Type B pancreatic cell (in vitro differentiated cells): Measurements from ENCODE around the gene LCAT. TPM values are rescaled to one million over a fixed set of nuclear protein-coding genes. Genes with fewer than 3 reads are reported as not detected.

Experiments
- DNase-seq: peaks from one replicate; pipeline ENCODE4 v3.0.0; 2021; ENCODE audit warnings: mixed read lengths; ENCODE audit not compliant: unreplicated experiment; ENCODE audit errors: extremely low spot score
- H3K27ac Mint-ChIP-seq: 2 replicates; pipeline ENCODE4 v1.8.0; 2021; ENCODE audit warnings: mild to moderate bottlenecking, mixed read lengths
- H3K27me3 Mint-ChIP-seq: 2 replicates; pipeline ENCODE4 v1.8.0; 2021; ENCODE audit warnings: mixed read lengths
- H3K36me3 Mint-ChIP-seq: 2 replicates; pipeline ENCODE4 v1.8.0; 2021; ENCODE audit warnings: mixed read lengths
- H3K4me1 Mint-ChIP-seq: one replicate; pipeline ENCODE4 v1.8.0; 2021; ENCODE audit warnings: mixed read lengths; ENCODE audit not compliant: unreplicated experiment
- H3K4me3 Mint-ChIP-seq: 2 replicates; pipeline ENCODE4 v1.8.0; 2021; ENCODE audit warnings: mild to moderate bottlenecking, mixed read lengths
- H3K9me3 Mint-ChIP-seq: 2 replicates; pipeline ENCODE4 v1.8.0; 2021; ENCODE audit warnings: mixed read lengths
- total RNA-seq: library from RNA; stranded (reverse); gene quantifications from 2 replicates; pipeline ENCODE4 v1.2.1, GENCODE V29; 2021; ENCODE audit warnings: low replicate concordance
- TF ChIP-seq, protein P1 (sequence below): fragments of 200-600 bp; sonication (generic); conservative IDR thresholded peaks from 2 replicates; pipeline ENCODE4 v1.5.0; 2021; ENCODE audit warnings: antibody characterized with exemption, mild to moderate bottlenecking

Gene LCAT
- total RNA-seq, 1 donor from 2014 or later: 26.1 TPM

DNA sequence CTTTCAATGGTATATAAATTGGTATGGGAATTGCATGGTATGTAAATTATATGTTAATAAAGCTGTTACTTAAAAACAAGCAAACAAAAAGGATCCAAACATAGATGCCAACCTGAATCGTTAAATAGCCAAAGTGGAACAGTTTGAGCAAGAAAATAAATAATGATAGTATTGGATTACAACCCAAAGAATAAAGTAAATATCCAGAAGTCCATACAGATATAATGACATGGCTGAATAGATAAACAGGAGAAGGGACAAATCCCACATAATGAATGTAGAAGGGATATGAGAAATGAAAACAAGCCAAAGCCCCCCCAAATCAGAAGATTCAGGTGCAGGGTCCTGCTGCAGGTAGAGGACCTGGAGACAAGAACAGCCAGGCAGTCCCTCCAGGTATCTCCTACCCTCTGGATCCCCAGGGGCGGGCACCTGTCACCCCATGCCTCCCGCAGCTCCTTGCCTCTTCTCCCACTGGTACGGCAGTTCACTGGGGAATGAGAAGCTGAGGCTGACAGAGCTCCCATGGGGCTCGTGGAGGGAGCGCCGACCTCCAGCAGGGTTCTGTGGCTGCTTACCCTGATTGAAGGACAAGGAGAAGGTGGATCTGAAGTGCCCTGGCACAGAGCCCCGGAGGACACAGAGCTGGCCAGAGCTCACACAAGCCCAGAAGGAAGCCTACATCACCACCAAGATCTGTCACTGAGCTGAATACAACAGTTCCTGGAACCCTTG is 9.9 kb upstream of the LCAT start:
- Mint-ChIP-seq H3K4me3 (no peak overlapping the region), H3K27me3 (no peaks in the 10 kb centered on the region), H3K27ac (no peak overlapping the region), H3K36me3 (peaks cover 5% of the 10 kb centered on the region), H3K9me3 (no peaks in the 10 kb centered on the region), H3K4me1 (no peaks in the 10 kb centered on the region)
- no peak for DNase-seq
- TF ChIP-seq, protein P1, sequence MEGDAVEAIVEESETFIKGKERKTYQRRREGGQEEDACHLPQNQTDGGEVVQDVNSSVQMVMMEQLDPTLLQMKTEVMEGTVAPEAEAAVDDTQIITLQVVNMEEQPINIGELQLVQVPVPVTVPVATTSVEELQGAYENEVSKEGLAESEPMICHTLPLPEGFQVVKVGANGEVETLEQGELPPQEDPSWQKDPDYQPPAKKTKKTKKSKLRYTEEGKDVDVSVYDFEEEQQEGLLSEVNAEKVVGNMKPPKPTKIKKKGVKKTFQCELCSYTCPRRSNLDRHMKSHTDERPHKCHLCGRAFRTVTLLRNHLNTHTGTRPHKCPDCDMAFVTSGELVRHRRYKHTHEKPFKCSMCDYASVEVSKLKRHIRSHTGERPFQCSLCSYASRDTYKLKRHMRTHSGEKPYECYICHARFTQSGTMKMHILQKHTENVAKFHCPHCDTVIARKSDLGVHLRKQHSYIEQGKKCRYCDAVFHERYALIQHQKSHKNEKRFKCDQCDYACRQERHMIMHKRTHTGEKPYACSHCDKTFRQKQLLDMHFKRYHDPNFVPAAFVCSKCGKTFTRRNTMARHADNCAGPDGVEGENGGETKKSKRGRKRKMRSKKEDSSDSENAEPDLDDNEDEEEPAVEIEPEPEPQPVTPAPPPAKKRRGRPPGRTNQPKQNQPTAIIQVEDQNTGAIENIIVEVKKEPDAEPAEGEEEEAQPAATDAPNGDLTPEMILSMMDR: no peak

GRCh38 chr16:67951485-67951884 is 7.6 kb upstream of the LCAT start:
- Mint-ChIP-seq H3K9me3 (no peaks in the 10 kb centered on the region), H3K4me1 (no peaks in the 10 kb centered on the region), H3K27me3 (no peaks in the 10 kb centered on the region), H3K4me3 (no peak overlapping the region), H3K27ac (no peak overlapping the region), H3K36me3 (no peaks in the 10 kb centered on the region)
- TF ChIP-seq, protein P1: no peak
- DNase-seq: no peak

GRCh38 chr16:67950335-67950843 is 6.5 kb upstream of the LCAT start:
- Mint-ChIP-seq H3K4me3 (no peak overlapping the region), H3K27me3 (no peaks in the 10 kb centered on the region), H3K4me1 (no peaks in the 10 kb centered on the region), H3K27ac (no peak overlapping the region), H3K36me3 (no peaks in the 10 kb centered on the region), H3K9me3 (no peaks in the 10 kb centered on the region)
- no peak for DNase-seq
- TF ChIP-seq, protein P1: no peak

DNA sequence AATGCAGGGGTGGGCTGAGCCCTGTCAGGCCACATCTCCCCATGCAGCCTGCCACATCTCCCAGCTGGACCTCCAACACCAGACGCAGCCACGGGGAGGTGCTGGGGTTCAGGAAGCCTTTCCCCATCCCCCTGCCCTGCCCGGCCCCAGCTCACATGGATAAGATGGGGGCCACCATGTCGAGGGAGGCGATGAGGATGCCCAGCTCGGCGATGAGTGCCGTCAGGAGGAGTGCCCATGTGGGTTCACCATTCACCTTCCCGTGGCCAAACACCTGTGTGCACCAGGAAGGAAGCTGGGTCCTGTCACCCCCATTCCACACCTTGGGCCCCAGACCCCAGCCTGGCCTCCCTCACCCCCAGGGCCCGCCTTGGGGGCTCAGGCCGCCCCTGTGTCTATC is 5.7 kb upstream of the LCAT start:
- Mint-ChIP-seq H3K36me3 (no peaks in the 10 kb centered on the region), H3K9me3 (no peaks in the 10 kb centered on the region), H3K27me3 (no peaks in the 10 kb centered on the region), H3K4me1 (no peaks in the 10 kb centered on the region), H3K4me3 (no peak overlapping the region), H3K27ac (no peak overlapping the region)
- no peak for DNase-seq
- TF ChIP-seq, protein P1: no peak

DNA sequence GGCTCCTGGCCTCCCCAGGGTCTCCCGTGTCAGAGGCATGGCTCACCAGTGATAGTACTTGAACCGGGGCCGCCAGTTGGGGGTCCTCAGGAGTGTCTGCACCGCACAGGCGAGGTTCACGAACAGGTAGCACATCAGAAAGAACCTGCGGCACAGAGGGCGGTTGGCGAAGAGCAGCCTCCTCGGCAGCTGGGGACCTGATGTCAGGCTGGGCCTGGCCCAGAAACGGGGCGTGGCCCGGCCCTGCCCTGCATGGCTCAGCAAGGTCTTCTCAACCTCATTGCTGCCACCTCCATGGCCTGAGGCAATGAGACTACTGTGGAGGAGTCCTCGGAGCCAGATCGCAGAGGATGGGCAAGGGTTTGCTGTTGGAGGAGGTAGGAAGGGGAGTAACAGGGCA is 4.1 kb upstream of the LCAT start:
- TF ChIP-seq, protein P1: no peak
- Mint-ChIP-seq H3K4me1 (no peaks in the 10 kb centered on the region), H3K4me3 (no peak overlapping the region), H3K27me3 (no peaks in the 10 kb centered on the region), H3K27ac (no peak overlapping the region), H3K36me3 (no peaks in the 10 kb centered on the region), H3K9me3 (no peaks in the 10 kb centered on the region)
- DNase-seq: no peak
